Gastroesophageal sphincter (tissue), 4 donors: ENCODE data around the gene FOXL1. TPM values are rescaled to one million over a fixed set of nuclear protein-coding genes. Genes with fewer than 3 reads are reported as not detected.
A peak's percentile ranks its signal among the peaks of the same experiment; 100 is the strongest.

Experiments
- ATAC-seq: fragments of 150-250 bp; one replicate; pipeline ENCODE4 v1.9.1; 2016; ENCODE audit warnings: mild to moderate bottlenecking, moderate library complexity
- H3K27ac ChIP-seq, 4 donors: fragments of 200-600 bp; sonication (generic) in 3 of 4; 1 replicate in 3 of 4; 2 replicates in 1 of 4; pipeline ENCODE4 v1.5.1; 2016 to 2019
- H3K27me3 ChIP-seq: fragments of 200-600 bp; sonication (generic); one replicate; pipeline ENCODE4 v1.5.1; 2019
- H3K36me3 ChIP-seq, 2 donors: fragments of 200-600 bp; sonication (generic); one replicate each; pipeline ENCODE4 v1.5.1; 2019; ENCODE audit warnings: control low read depth in 1 of 2
- H3K4me1 ChIP-seq, 3 donors: fragments of 200-600 bp; sonication (generic); 1 replicate in 2 of 3; 2 replicates in 1 of 3; pipeline ENCODE4 v1.5.1; 2016 to 2019; ENCODE audit warnings: control low read depth in 2 of 3
- H3K4me3 ChIP-seq, 2 donors: fragments of 200-600 bp; sonication (generic); one replicate each; pipeline ENCODE4 v1.5.1; 2019; ENCODE audit warnings: mild to moderate bottlenecking in 1 of 2, moderate library complexity in 1 of 2
- H3K9me3 ChIP-seq, 3 donors: fragments of 200-600 bp; sonication (generic); one replicate each; pipeline ENCODE4 v1.5.1; 2017 to 2019; ENCODE audit warnings: control low read depth in 2 of 3
- CTCF ChIP-seq, 4 experiments: fragments of 200-600 bp in 2 of 4; fragments of 450-650 bp in 2 of 4; sonication (generic) in 1 of 4; IDR thresholded peaks; one replicate each; pipeline ENCODE4 v1.5.1; 2017 to 2019; ENCODE audit warnings: antibody characterized with exemption in 4 of 4, mild to moderate bottlenecking in 2 of 4, moderate library complexity in 2 of 4
- EP300 ChIP-seq: sonication (generic); formaldehyde crosslinking; IDR thresholded peaks from one replicate; pipeline ENCODE4 v1.6.1; 2017; ENCODE audit warnings: antibody characterized with exemption, mild to moderate bottlenecking
- POLR2A ChIP-seq, 2 donors: fragments of 450-650 bp; IDR thresholded peaks; one replicate each; pipeline ENCODE4 v1.6.1; 2017; ENCODE audit warnings: antibody characterized with exemption in 2 of 2, mild to moderate bottlenecking in 2 of 2, moderate library complexity in 1 of 2
- POLR2AphosphoS5 ChIP-seq: sonication (generic); formaldehyde crosslinking; IDR thresholded peaks from one replicate; pipeline ENCODE4 v1.6.1; 2017; ENCODE audit warnings: antibody characterized with exemption
- whole genome bisulfite sequencing, 2 donors: methylation state at CpG; one replicate each; pipeline ENCODE4 v1.1.5; 2018; ENCODE audit warnings: low coverage in 1 of 2; 5-methylcytosine and 5-hydroxymethylcytosine counted together
- total RNA-seq, 4 donors: library from RNA; depleted of rRNA; stranded (reverse); fragments of >200 nt; gene quantifications; one replicate each; pipeline ENCODE4 v1.1.0, GENCODE V29; 2016

Gene FOXL1
- total RNA-seq, 4 donors from 2014 or later: 0.25 to 0.81 (median 0.58) TPM; not detected in 1

GRCh38 chr16:86563469-86564345 is 14.6 kb upstream of the FOXL1 start:
- H3K27ac ChIP-seq: no peak overlapping the region
- peaks cover 98% of the 10 kb centered on the region for H3K27me3 ChIP-seq
- H3K9me3 ChIP-seq: no peaks in the 10 kb centered on the region
- TF ChIP-seq CTCF (IDR thresholded peaks at IDR 0.05): peak; percentile 99 to 100 (median 100)
- TF ChIP-seq POLR2A (IDR thresholded peaks at IDR 0.05): no peak
- no peak for TF ChIP-seq EP300
- no peak for TF ChIP-seq POLR2AphosphoS5
- peaks cover 0 to 42% (median 4%) of the 10 kb centered on the region in 3 donors for H3K4me1 ChIP-seq
- ATAC-seq: peak; percentile 79
- H3K4me3 ChIP-seq: peak overlapping the region in 1 of 2 donors; percentile 12
- no peaks in the 10 kb centered on the region for H3K36me3 ChIP-seq
- WGBS, 2 donors: 0 to 2% methylated on average over 22 to 26 of the region's 41 CpGs

GRCh38 chr16:86565181-86565631 is 13.1 kb upstream of the FOXL1 start:
- TF ChIP-seq CTCF (IDR thresholded peaks at IDR 0.05) (no peak), POLR2A (IDR thresholded peaks at IDR 0.05) (no peak), POLR2AphosphoS5 (no peak), EP300 (no peak)
- peaks cover 98% of the 10 kb centered on the region for H3K27me3 ChIP-seq
- no peaks in the 10 kb centered on the region for H3K9me3 ChIP-seq
- no peak for ATAC-seq
- H3K27ac ChIP-seq: no peak overlapping the region
- no peaks in the 10 kb centered on the region for H3K36me3 ChIP-seq
- no peak overlapping the region for H3K4me3 ChIP-seq
- peaks cover 0 to 43% (median 4%) of the 10 kb centered on the region in 3 donors for H3K4me1 ChIP-seq
- 57 to 61% methylated on average over 11 to 15 of the region's 16 CpGs for WGBS, 2 donors

GRCh38 chr16:86565644-86566511 is 12.5 kb upstream of the FOXL1 start:
- H3K27ac ChIP-seq: no peak overlapping the region
- WGBS, 2 donors: 5 to 14% methylated on average over 12 to 44 of the region's 53 CpGs
- H3K36me3 ChIP-seq: no peaks in the 10 kb centered on the region
- peaks cover 98% of the 10 kb centered on the region for H3K27me3 ChIP-seq
- H3K9me3 ChIP-seq: no peaks in the 10 kb centered on the region
- H3K4me3 ChIP-seq: no peak overlapping the region
- ATAC-seq: no peak
- H3K4me1 ChIP-seq: peaks cover 0 to 43% (median 4%) of the 10 kb centered on the region in 3 donors
- TF ChIP-seq POLR2AphosphoS5 (no peak), POLR2A (IDR thresholded peaks at IDR 0.05) (no peak), EP300 (no peak), CTCF (IDR thresholded peaks at IDR 0.05) (no peak)

- Histone ChIP-seq H3K4me1 (peaks cover 0 to 43% (median 4%) of the 10 kb centered on the region in 3 donors), H3K27ac (peak within 1 kb of the TSS in 3 of 4 donors; percentile 40 to 69 (median 66)), H3K4me3 (peak within 1 kb of the TSS in 1 of 2 donors; percentile 42), H3K36me3 (no peaks in the 10 kb centered on the region), H3K9me3 (no peaks in the 10 kb centered on the region), H3K27me3 (peaks cover 98% of the 10 kb centered on the region)
- peak; percentile 68 for ATAC-seq
- WGBS, 2 donors: 1% methylated on average over 18 to 19 of the region's 30 CpGs
- no peak for TF ChIP-seq CTCF (IDR thresholded peaks at IDR 0.05)
- no peak for TF ChIP-seq EP300
- no peak for TF ChIP-seq POLR2A (IDR thresholded peaks at IDR 0.05)
- no peak for TF ChIP-seq POLR2AphosphoS5
These were observed 11.8 kb upstream of the FOXL1 start, which contains the start of gene FOXC2 for GRCh38 chr16:86566601-86566965. TSS of gene FOXC2 (plus strand) at chr16:86566829. CDS start at chr16:86567336, 507 bp downstream.
